ENCODE measurements around the gene SCTR.

- no peak for TF ChIP-seq CHD7 (IDR thresholded peaks at IDR 0.05; ENCODE audit: insufficient replicate concordance, low read length)
- no peak for TF ChIP-seq CEBPB (IDR thresholded peaks at IDR 0.05; ENCODE audit: low read depth, low read length)
Measured at GRCh38 chr2:119485336-119486110, 38.8 kb downstream of the SCTR start.

Measured in H1 (cell line).